Transverse colon (tissue), 4 donors: Measurements from ENCODE around the gene SLC24A2. TPM values are rescaled to one million over a fixed set of nuclear protein-coding genes. Genes with fewer than 3 reads are reported as not detected.

Source experiments
- DNase-seq: peaks from one replicate; pipeline ENCODE4 v3.0.0-alpha.2; 2019
- H3K27ac ChIP-seq, 4 donors: fragments of 200-600 bp; sonication (generic); 2 replicates each; pipeline ENCODE4 v1.5.1; 2016 to 2018; ENCODE audit warnings: inconsistent platforms in 4 of 4
- H3K27me3 ChIP-seq: fragments of 200-600 bp; sonication (generic); 2 replicates; pipeline ENCODE4 v1.5.1; 2017; ENCODE audit warnings: inconsistent platforms
- H3K36me3 ChIP-seq, 4 donors: fragments of 200-600 bp; sonication (generic); 2 replicates each; pipeline ENCODE4 v1.5.1; 2017 to 2019; ENCODE audit warnings: inconsistent platforms in 4 of 4
- H3K4me1 ChIP-seq, 4 donors: fragments of 200-600 bp; sonication (generic); 2 replicates each; pipeline ENCODE4 v1.5.1; 2017 to 2020; ENCODE audit warnings: inconsistent platforms in 4 of 4
- H3K4me3 ChIP-seq, 4 donors: fragments of 200-600 bp; sonication (generic); 1 replicate in 1 of 4; 2 replicates in 3 of 4; pipeline versions ENCODE4 v1.5.1 to v1.6.1; 2017 to 2019; ENCODE audit warnings: inconsistent platforms in 4 of 4
- H3K9me3 ChIP-seq, 2 donors: fragments of 200-600 bp; sonication (generic); 2 replicates each; pipeline ENCODE4 v1.5.1; 2017 to 2019; ENCODE audit warnings: inconsistent platforms in 2 of 2
- EP300 ChIP-seq: sonication (generic); formaldehyde crosslinking; IDR thresholded peaks from one replicate; pipeline ENCODE4 v1.6.1; 2017; ENCODE audit warnings: antibody characterized with exemption, low read depth
- POLR2A ChIP-seq: fragments of 450-650 bp; IDR thresholded peaks from one replicate; pipeline ENCODE4 v1.6.1; 2016; ENCODE audit warnings: antibody characterized with exemption, mild to moderate bottlenecking, moderate library complexity
- POLR2AphosphoS5 ChIP-seq, 3 donors: sonication (generic); formaldehyde crosslinking; IDR thresholded peaks; one replicate each; pipeline ENCODE4 v1.6.1; 2016; ENCODE audit warnings: antibody characterized with exemption in 3 of 3
- WGBS, 2 donors: methylation state at CpG; one replicate each; pipeline ENCODE4 v1.1.5; 2018; ENCODE audit warnings: low coverage in 1 of 2; 5-methylcytosine and 5-hydroxymethylcytosine counted together
- in situ Hi-C, 4 donors: fragments of 200-750 bp; cut with MboI; loops; one replicate each; pipeline versions ENCODE4 v1.15.0 to v1.15.1; 2017; ENCODE audit warnings: low sequenced_read_pairs in 3 of 4, low pct_ligation_motif_present in 1 of 4, low pct_unique_long_range_greater_than_20kb in 1 of 4
- intact Hi-C: fragments of 100-400 bp; cut with DNase I; formaldehyde crosslinking; loops from one replicate; pipeline ENCODE4 v1.15.1; 2023; ENCODE audit warnings: low total_unique reads
- total RNA-seq, 4 donors: library from RNA; depleted of rRNA; stranded (reverse); fragments of >200 nt; gene quantifications; one replicate each; pipeline ENCODE4 v1.1.0, GENCODE V29; 2016
- TF ChIP-seq, protein P1 (sequence below), 5 experiments: fragments of 200-600 bp in 3 of 5; fragments of 450-650 bp in 2 of 5; sonication (generic) in 3 of 5; IDR thresholded peaks; 1 replicate in 2 of 5; 2 replicates in 3 of 5; pipeline ENCODE4 v1.5.1; 2016 to 2017; ENCODE audit warnings: antibody characterized with exemption in 5 of 5, inconsistent platforms in 3 of 5, mild to moderate bottlenecking in 2 of 5, moderate library complexity in 1 of 5

The SLC24A2 gene
- total RNA-seq, 4 donors from 2014 or later = under 0.01 to 0.32 (median 0.17) TPM

DNA sequence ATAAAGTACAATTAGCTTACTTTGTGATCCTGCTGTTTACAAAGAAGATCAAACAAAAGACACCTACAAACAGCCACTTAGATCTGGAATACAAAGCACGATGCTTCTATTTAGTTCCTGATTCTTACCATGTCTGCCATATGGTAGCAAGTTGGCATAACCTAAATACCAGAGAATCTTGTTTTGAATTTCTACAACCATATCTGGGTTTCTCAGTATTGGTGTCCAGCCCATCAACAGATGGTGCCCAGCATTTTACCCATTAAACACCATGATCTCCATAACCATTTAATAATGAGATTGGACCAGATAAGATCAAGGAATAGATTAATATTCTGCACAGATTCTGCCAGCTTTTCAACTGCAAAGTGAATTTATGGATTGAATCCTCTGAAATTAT, 29.8 kb downstream of the SLC24A2 start:
- in situ Hi-C loops = no loop called here
- H3K27me3 ChIP-seq = no peaks in the 10 kb centered on the region
- 20 to 45% methylated on average over 1 of the region's 1 CpG for WGBS, 2 donors

DNA sequence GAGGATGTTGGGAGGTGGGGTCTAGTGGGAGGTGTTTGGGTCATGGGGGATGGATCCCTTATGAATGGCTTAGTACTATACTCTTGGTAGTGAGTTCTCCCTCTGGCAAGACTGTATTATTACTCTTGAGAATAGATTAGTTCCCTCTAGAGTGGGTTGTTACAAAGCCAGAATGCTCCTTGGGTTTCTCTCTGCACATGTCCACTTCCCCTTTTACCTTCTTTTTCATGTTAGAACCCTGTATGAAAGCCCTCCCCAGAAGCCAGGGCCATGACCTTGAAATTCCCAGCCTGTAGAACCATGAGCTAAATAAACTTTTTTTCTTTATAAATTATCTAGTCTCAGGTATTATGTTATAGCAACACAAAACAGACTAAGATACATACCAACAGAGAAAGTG, 31.1 kb downstream of the SLC24A2 start:
- no peaks in the 10 kb centered on the region for H3K9me3 ChIP-seq
- no peaks in the 10 kb centered on the region for H3K36me3 ChIP-seq
- TF ChIP-seq POLR2A (no peak), EP300 (no peak), POLR2AphosphoS5 (IDR thresholded peaks at IDR 0.05) (no peak)
- TF ChIP-seq, protein P1, sequence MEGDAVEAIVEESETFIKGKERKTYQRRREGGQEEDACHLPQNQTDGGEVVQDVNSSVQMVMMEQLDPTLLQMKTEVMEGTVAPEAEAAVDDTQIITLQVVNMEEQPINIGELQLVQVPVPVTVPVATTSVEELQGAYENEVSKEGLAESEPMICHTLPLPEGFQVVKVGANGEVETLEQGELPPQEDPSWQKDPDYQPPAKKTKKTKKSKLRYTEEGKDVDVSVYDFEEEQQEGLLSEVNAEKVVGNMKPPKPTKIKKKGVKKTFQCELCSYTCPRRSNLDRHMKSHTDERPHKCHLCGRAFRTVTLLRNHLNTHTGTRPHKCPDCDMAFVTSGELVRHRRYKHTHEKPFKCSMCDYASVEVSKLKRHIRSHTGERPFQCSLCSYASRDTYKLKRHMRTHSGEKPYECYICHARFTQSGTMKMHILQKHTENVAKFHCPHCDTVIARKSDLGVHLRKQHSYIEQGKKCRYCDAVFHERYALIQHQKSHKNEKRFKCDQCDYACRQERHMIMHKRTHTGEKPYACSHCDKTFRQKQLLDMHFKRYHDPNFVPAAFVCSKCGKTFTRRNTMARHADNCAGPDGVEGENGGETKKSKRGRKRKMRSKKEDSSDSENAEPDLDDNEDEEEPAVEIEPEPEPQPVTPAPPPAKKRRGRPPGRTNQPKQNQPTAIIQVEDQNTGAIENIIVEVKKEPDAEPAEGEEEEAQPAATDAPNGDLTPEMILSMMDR (IDR thresholded peaks at IDR 0.05) = no peak
- intact Hi-C loops (no loop called here), in situ Hi-C loops (no loop called here)
- H3K27ac ChIP-seq = no peak overlapping the region
- no peaks in the 10 kb centered on the region for H3K4me1 ChIP-seq
- DNase-seq = no peak
- H3K27me3 ChIP-seq = no peaks in the 10 kb centered on the region
- no peak overlapping the region for H3K4me3 ChIP-seq

More for the DNA sequence above, 29.8 kb downstream of the SLC24A2 start:
- no peak overlapping the region for H3K4me3 ChIP-seq
- intact Hi-C loops = no loop called here
- H3K36me3 ChIP-seq = no peaks in the 10 kb centered on the region
- DNase-seq = no peak
- H3K9me3 ChIP-seq = no peaks in the 10 kb centered on the region
- no peak overlapping the region for H3K27ac ChIP-seq
- TF ChIP-seq POLR2A (no peak), EP300 (no peak), POLR2AphosphoS5 (IDR thresholded peaks at IDR 0.05) (no peak)
- TF ChIP-seq, protein P1 (IDR thresholded peaks at IDR 0.05) = no peak
- H3K4me1 ChIP-seq = no peaks in the 10 kb centered on the region

- DNase-seq = no peak
- Histone ChIP-seq H3K27me3 (no peaks in the 10 kb centered on the region), H3K4me1 (no peaks in the 10 kb centered on the region), H3K4me3 (no peak overlapping the region), H3K36me3 (no peaks in the 10 kb centered on the region), H3K27ac (no peak overlapping the region), H3K9me3 (no peaks in the 10 kb centered on the region)
- intact Hi-C loops = no loop called here
- TF ChIP-seq, protein P1 (IDR thresholded peaks at IDR 0.05) = no peak
- TF ChIP-seq POLR2AphosphoS5 (IDR thresholded peaks at IDR 0.05) (no peak), EP300 (no peak), POLR2A (no peak)
- in situ Hi-C loops = no loop called here
- 84 to 86% methylated on average over 2 of the region's 2 CpGs for WGBS, 2 donors
Measured at GRCh38 chr9:19754921-19755320, 33.9 kb downstream of the SLC24A2 start.

GRCh38 chr9:19748278-19749126, 40.3 kb downstream of the SLC24A2 start:
- Histone ChIP-seq H3K36me3 (no peaks in the 10 kb centered on the region), H3K27me3 (no peaks in the 10 kb centered on the region), H3K9me3 (no peaks in the 10 kb centered on the region), H3K4me1 (no peaks in the 10 kb centered on the region), H3K4me3 (no peak overlapping the region), H3K27ac (no peak overlapping the region)
- TF ChIP-seq, protein P1 (IDR thresholded peaks at IDR 0.05) = no peak
- no peak for TF ChIP-seq EP300
- TF ChIP-seq POLR2AphosphoS5 (IDR thresholded peaks at IDR 0.05) = no peak
- TF ChIP-seq POLR2A = no peak
- no peak for DNase-seq
- in situ Hi-C loops = no loop called here
- WGBS, 2 donors = 33 to 45% methylated on average over 4 of the region's 4 CpGs
- intact Hi-C loops = no loop called here
